Left lung (tissue), 10 donors: ENCODE data around the gene DMD. TPM values are rescaled to one million over a fixed set of nuclear protein-coding genes. Genes with fewer than 3 reads are reported as not detected.

Experiments
- ATAC-seq: fragments of 200-7000 bp; cut with Tn5 transposase; one replicate; pipeline ENCODE4 v1.9.1; 2020; ENCODE audit warnings: moderate library complexity
- DNase-seq, 4 donors: peaks; one replicate each; pipeline ENCODE4 v3.0.0-alpha.2; 2013 to 2020
- H3K27ac ChIP-seq, 2 donors: fragments of 200-600 bp; sonication (generic) in 1 of 2; one replicate each; pipeline versions ENCODE4 v1.5.0 to v1.8.0; 2020 to 2021
- H3K27me3 ChIP-seq, 2 donors: fragments of 200-600 bp; sonication (generic) in 1 of 2; one replicate each; pipeline versions ENCODE4 v1.5.0 to v1.8.0; 2020 to 2021
- H3K36me3 ChIP-seq, 2 donors: fragments of 200-600 bp; sonication (generic) in 1 of 2; one replicate each; pipeline versions ENCODE4 v1.5.0 to v1.8.0; 2020 to 2021
- H3K4me1 ChIP-seq, 2 donors: fragments of 200-600 bp; one replicate each; pipeline ENCODE4 v1.8.0; 2021
- H3K4me3 ChIP-seq, 2 donors: fragments of 200-600 bp; sonication (generic) in 1 of 2; one replicate each; pipeline versions ENCODE4 v1.5.0 to v1.8.0; 2020 to 2021; ENCODE audit warnings: mild to moderate bottlenecking in 1 of 2
- H3K9me3 ChIP-seq, 2 donors: fragments of 200-600 bp; sonication (generic) in 1 of 2; one replicate each; pipeline versions ENCODE4 v1.5.0 to v1.8.0; 2020 to 2021
- CTCF ChIP-seq, 2 donors: fragments of 200-600 bp; sonication (generic) in 1 of 2; IDR thresholded peaks; one replicate each; pipeline versions ENCODE4 v1.5.0 to v1.8.0; 2021; ENCODE audit warnings: antibody characterized with exemption in 2 of 2
- intact Hi-C, 2 donors: fragments of 100-400 bp; cut with DNase I; formaldehyde crosslinking; loops; one replicate each; pipeline versions ENCODE4 v1.11.2 to v1.14.2; 2022
- polyA plus RNA-seq, 6 donors: library from polyadenylated mRNA; unstranded; fragments of 120-200 nt; gene quantifications; one replicate each; pipeline ENCODE4 v1.2.1, GENCODE V29; 2013; ENCODE audit not compliant: insufficient read length in 6 of 6
- total RNA-seq, 2 donors: library from RNA; stranded (reverse); fragmentation: NEBNext Ultra II Directional; extraction: Animal tissue kit (Norgen Biotek cat#: 25700); gene quantifications; one replicate each; pipeline ENCODE4 v1.2.1, GENCODE V29; 2021
- donor health status: DM: no; HTN: yes; CAD: no.
- donor health status: DM: no; HTN: no; CAD: no.

The DMD gene
- total and polyA plus RNA-seq, 8 donors: 16.6 to 68.8 (median 54.0) TPM

- Histone ChIP-seq H3K4me1 (no peaks in the 10 kb centered on the region), H3K27ac (no peak overlapping the region), H3K9me3 (no peaks in the 10 kb centered on the region), H3K27me3 (no peaks in the 10 kb centered on the region), H3K36me3 (no peaks in the 10 kb centered on the region), H3K4me3 (no peak overlapping the region)
- ATAC-seq (no peak), DNase-seq (no peak)
- intact Hi-C loops: no loop called here
- TF ChIP-seq CTCF (IDR thresholded peaks at IDR 0.05): no peak
Measured at GRCh38 chrX:31929366-31929765, 1282.0 kb downstream of the DMD start.

DNA sequence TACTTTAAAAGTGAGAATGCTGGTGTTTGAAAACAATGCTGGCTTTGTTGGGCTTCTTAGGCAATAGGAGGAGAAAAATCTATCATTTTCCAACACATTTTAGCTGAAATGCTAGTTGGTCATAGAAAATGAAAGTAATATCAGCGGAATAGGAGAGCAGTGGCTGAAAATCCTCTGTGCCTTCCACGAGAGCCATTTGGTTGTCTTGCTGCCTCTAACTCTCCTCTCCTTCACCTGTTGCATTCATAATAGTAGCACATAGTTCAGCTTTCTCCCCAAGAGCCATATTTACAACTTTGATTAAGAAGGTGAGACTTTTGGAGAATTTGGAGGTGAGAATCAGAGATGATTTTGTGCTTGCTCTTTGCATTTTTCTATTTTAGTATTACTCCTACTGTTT is 1290.1 kb downstream of the DMD start:
- no peak for TF ChIP-seq CTCF (IDR thresholded peaks at IDR 0.05)
- ATAC-seq (no peak), DNase-seq (no peak)
- Histone ChIP-seq H3K27me3 (no peaks in the 10 kb centered on the region), H3K4me1 (no peaks in the 10 kb centered on the region), H3K36me3 (no peaks in the 10 kb centered on the region), H3K27ac (no peak overlapping the region), H3K9me3 (no peaks in the 10 kb centered on the region), H3K4me3 (no peak overlapping the region)
- intact Hi-C loops: no loop called here

DNA sequence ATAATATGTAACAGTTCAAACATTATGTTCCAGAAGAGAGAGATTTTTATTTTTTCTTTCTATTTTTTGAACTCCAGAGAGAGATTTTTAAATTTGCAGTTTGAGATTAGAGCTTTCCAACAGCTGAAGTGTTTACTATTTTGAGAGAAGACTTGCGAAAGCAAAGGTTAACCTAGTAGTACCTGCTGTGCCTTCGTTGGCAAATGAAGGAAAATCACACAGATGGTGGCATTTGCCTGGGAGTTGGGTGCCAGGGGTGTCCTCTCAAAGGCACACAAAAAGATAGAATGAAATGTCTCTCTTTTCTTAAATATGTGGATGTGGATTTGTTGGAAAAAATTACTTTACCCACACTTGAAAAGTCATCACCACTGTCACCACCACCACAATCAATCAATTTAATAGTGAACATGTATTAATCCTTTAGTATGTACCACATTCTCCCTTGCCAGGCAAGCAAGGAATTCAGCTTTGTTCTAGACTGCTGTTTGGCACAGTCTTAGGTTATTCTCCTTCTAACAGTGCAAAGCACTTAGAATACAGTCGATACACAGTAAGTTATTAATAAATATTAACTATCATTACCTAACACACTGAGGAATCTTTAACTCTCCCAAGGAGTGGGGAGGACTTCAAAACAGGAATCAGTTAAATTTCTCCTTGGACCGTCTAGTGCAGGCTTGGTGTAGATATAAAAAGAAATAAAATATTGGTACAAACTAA is 1301.3 kb downstream of the DMD start:
- H3K9me3 ChIP-seq: no peaks in the 10 kb centered on the region
- intact Hi-C loops: no loop called here
- ATAC-seq (peak; percentile 43), DNase-seq (no peak)
- H3K27ac ChIP-seq: no peak overlapping the region
- no peak overlapping the region for H3K4me3 ChIP-seq
- H3K36me3 ChIP-seq: no peaks in the 10 kb centered on the region
- no peaks in the 10 kb centered on the region for H3K27me3 ChIP-seq
- no peaks in the 10 kb centered on the region for H3K4me1 ChIP-seq
- TF ChIP-seq CTCF (IDR thresholded peaks at IDR 0.05): no peak

DNA sequence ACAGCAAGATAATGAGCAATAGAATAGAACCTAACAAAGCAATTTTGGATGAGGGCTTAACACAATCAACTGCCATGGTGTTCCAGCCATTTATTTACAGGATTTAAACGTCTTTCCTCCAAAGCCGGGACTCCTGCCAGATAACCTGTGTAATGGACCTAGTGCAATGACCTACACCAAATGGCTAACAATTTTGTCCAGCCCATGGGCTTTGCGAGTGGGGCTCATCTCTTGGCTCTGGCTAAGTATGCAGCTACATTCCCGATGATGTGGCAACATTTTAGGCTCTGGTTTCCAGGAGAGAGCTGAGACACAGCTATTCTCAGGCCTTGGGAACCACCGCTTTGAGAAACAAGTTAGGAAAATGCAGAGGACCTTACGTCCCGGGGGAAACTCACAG is 1317.2 kb downstream of the DMD start:
- Histone ChIP-seq H3K4me3 (no peak overlapping the region), H3K36me3 (no peaks in the 10 kb centered on the region), H3K9me3 (peaks cover 0 to 2% of the 10 kb centered on the region in 2 donors), H3K27me3 (no peaks in the 10 kb centered on the region), H3K27ac (no peak overlapping the region), H3K4me1 (no peaks in the 10 kb centered on the region)
- intact Hi-C loops: no loop called here
- DNase-seq: no peak
- TF ChIP-seq CTCF (IDR thresholded peaks at IDR 0.05): no peak
- no peak for ATAC-seq

GRCh38 chrX:31893525-31893924 is 1317.8 kb downstream of the DMD start:
- no peaks in the 10 kb centered on the region for H3K9me3 ChIP-seq
- intact Hi-C loops: no loop called here
- TF ChIP-seq CTCF (IDR thresholded peaks at IDR 0.05): no peak
- no peak overlapping the region for H3K27ac ChIP-seq
- no peak overlapping the region for H3K4me3 ChIP-seq
- DNase-seq (no peak), ATAC-seq (no peak)
- no peaks in the 10 kb centered on the region for H3K4me1 ChIP-seq
- H3K27me3 ChIP-seq: no peaks in the 10 kb centered on the region
- H3K36me3 ChIP-seq: no peaks in the 10 kb centered on the region
